AG09309 (cell line): ENCODE results near the gene UNC119.

Source experiments
- DNase-seq: peaks from one replicate; pipeline ENCODE4 v3.0.0-alpha.2; 2010; ENCODE audit warnings: low read depth
- H3K4me3 ChIP-seq: 2 replicates; pipeline ENCODE4 v1.5.1; 2011; ENCODE audit warnings: mild to moderate bottlenecking, low read depth, low read length, moderate library complexity; ENCODE audit not compliant: control insufficient read depth
- TF ChIP-seq, protein P1 (sequence below): IDR thresholded peaks from 2 replicates; pipeline ENCODE4 v1.5.1; 2011; ENCODE audit warnings: mild to moderate bottlenecking, low read depth, low read length, inconsistent platforms; ENCODE audit not compliant: insufficient read depth, control insufficient read depth; ENCODE audit errors: missing control alignments

Gene UNC119

GRCh38 chr17:28528327-28529012, 24.0 kb downstream of the UNC119 start:
- no peak overlapping the region for H3K4me3 ChIP-seq
- no peak for DNase-seq
- TF ChIP-seq, protein P1, sequence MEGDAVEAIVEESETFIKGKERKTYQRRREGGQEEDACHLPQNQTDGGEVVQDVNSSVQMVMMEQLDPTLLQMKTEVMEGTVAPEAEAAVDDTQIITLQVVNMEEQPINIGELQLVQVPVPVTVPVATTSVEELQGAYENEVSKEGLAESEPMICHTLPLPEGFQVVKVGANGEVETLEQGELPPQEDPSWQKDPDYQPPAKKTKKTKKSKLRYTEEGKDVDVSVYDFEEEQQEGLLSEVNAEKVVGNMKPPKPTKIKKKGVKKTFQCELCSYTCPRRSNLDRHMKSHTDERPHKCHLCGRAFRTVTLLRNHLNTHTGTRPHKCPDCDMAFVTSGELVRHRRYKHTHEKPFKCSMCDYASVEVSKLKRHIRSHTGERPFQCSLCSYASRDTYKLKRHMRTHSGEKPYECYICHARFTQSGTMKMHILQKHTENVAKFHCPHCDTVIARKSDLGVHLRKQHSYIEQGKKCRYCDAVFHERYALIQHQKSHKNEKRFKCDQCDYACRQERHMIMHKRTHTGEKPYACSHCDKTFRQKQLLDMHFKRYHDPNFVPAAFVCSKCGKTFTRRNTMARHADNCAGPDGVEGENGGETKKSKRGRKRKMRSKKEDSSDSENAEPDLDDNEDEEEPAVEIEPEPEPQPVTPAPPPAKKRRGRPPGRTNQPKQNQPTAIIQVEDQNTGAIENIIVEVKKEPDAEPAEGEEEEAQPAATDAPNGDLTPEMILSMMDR: no peak

DNA sequence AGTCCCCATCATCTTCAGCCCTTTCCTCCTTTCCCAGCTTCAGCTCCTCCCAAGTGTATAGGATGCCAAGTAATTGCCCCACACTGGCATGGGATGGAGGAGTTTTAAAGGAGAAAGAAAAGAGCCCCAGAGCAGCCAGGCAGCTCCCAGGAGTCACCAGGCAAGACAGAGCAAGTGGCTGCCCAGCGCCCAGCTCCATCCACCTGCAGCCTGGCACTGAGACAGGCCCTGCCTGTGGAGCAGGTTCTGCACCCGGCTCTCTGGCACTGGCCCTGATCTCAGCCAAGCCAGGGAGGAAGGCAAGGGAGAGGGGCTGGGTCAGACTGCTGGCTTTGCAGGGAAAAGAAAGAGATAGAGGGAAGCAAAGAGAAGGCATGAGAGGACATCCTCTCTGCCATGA, 24.6 kb downstream of the UNC119 start:
- DNase-seq: no peak
- TF ChIP-seq, protein P1: no peak
- no peak overlapping the region for H3K4me3 ChIP-seq

GRCh38 chr17:28527181-28527681, 25.2 kb downstream of the UNC119 start:
- no peak overlapping the region for H3K4me3 ChIP-seq
- TF ChIP-seq, protein P1: no peak
- no peak for DNase-seq

DNA sequence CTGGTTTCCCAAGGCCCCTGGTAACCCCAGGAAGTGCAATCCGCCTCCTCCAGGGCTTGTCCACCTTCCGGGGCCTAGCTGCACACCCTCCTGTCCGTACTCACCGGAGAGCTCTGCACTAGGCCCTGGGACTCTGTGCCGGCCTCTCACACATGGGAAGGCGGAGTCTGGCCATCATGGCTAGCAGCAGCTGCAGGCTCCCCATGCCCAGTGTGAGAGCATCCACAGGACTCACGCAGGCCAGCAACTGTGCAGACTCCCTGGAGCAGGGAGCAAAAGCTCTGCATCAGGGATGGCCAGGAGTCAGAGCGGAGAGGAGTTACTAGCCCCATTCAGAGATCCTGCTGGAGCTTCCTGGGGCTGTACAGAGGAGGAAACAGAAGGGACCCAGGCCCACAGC, 26.0 kb downstream of the UNC119 start:
- no peak for DNase-seq
- TF ChIP-seq, protein P1: no peak
- no peak overlapping the region for H3K4me3 ChIP-seq

- TF ChIP-seq, protein P1: no peak
- peak; percentile 13 for DNase-seq
- no peak overlapping the region for H3K4me3 ChIP-seq
These were observed 27.7 kb downstream of the UNC119 start for GRCh38 chr17:28524476-28525424.

GRCh38 chr17:28523876-28524275, 28.5 kb downstream of the UNC119 start:
- no peak for DNase-seq
- TF ChIP-seq, protein P1: no peak
- no peak overlapping the region for H3K4me3 ChIP-seq
